Germinal center (tissue), 1 donor: ENCODE measurements around the gene GALNT2.
A peak's percentile ranks its signal among the peaks of the same experiment; 100 is the strongest.

ENCODE experiments used
- DNase-seq: peaks from one replicate; pipeline ENCODE4 v3.0.0; 2012; ENCODE audit warnings: mixed read lengths, low spot score

Gene GALNT2

GRCh38 chr1:230066466-230067404 is at the start of gene GALNT2:
GALNT2 (plus strand) TSS chr1:230067238; CDS start chr1:230067281, 43 bp downstream.
- DNase-seq = peak; percentile 97

GRCh38 chr1:230020451-230020850 is 46.6 kb upstream of the GALNT2 start:
- DNase-seq = no peak

- no peak for DNase-seq
Measured at GRCh38 chr1:230022666-230023380, 44.2 kb upstream of the GALNT2 start.

- DNase-seq = no peak
Measured at GRCh38 chr1:230025686-230026085, 41.4 kb upstream of the GALNT2 start.

GRCh38 chr1:230026139-230026538 is 40.9 kb upstream of the GALNT2 start:
- DNase-seq = no peak

GRCh38 chr1:230026572-230026971 is 40.5 kb upstream of the GALNT2 start:
- no peak for DNase-seq

- DNase-seq = no peak
Measured at GRCh38 chr1:230028602-230029223, 38.3 kb upstream of the GALNT2 start.

GRCh38 chr1:230029244-230029941 is 37.6 kb upstream of the GALNT2 start:
- no peak for DNase-seq

- no peak for DNase-seq
Measured at GRCh38 chr1:230030122-230030821, 36.8 kb upstream of the GALNT2 start.

GRCh38 chr1:230031131-230031530 is 35.9 kb upstream of the GALNT2 start:
- DNase-seq = no peak

GRCh38 chr1:230032516-230033281 is 34.3 kb upstream of the GALNT2 start:
- no peak for DNase-seq

- no peak for DNase-seq
Measured at GRCh38 chr1:230037261-230037660, 29.8 kb upstream of the GALNT2 start.

GRCh38 chr1:230040440-230040839 is 26.6 kb upstream of the GALNT2 start:
- no peak for DNase-seq

GRCh38 chr1:230043081-230043480 is 24.0 kb upstream of the GALNT2 start:
- no peak for DNase-seq

- no peak for DNase-seq
Measured at GRCh38 chr1:230044729-230045128, 22.3 kb upstream of the GALNT2 start.

GRCh38 chr1:230047114-230047865 is 19.7 kb upstream of the GALNT2 start:
- DNase-seq = no peak

GRCh38 chr1:230048322-230048721 is 18.7 kb upstream of the GALNT2 start:
- DNase-seq = no peak

- no peak for DNase-seq
Measured at GRCh38 chr1:230048922-230049321, 18.1 kb upstream of the GALNT2 start.

GRCh38 chr1:230049731-230050130 is 17.3 kb upstream of the GALNT2 start:
- DNase-seq = no peak
